ENCODE data around the gene C2CD4A.

GRCh38 chr15:62046078-62046743 is 20.6 kb upstream of the C2CD4A start:
- no peak for TF ChIP-seq CTCF (IDR thresholded peaks at IDR 0.05)
- TF ChIP-seq ZFX (IDR thresholded peaks at IDR 0.05; ENCODE audit: borderline replicate concordance), result no peak
